NT2/D1 (cell line): ENCODE results near the gene SFSWAP.

Experiments
- YY1 ChIP-seq: IDR thresholded peaks from 2 replicates; pipeline ENCODE4 v1.6.1; 2011; ENCODE audit not compliant: insufficient read length, insufficient read depth
- ZNF274 ChIP-seq: IDR thresholded peaks from 2 replicates; pipeline ENCODE4 v1.6.1; 2011; ENCODE audit warnings: mild to moderate bottlenecking, low read depth, low read length

GRCh38 chr12:131783915-131784541 lies 73.1 kb downstream of the SFSWAP start:
- TF ChIP-seq ZNF274 (no peak), YY1 (no peak)
